OCI-LY1 (cell line): ENCODE results near the gene MRPL38.
"Not testable (repeated sequence)": the region's sequence is repeated elsewhere in the genome, so short reads cannot be mapped to it uniquely, and the experiment has no call there.

Experiments used
- H2AFZ ChIP-seq: fragments of 200-600 bp; sonication (generic), shearing (Covaris generic); 2 replicates; pipeline ENCODE4 v1.6.0; 2014; ENCODE audit warnings: antibody characterized with exemption, mild to moderate bottlenecking, low read length
- H3F3A ChIP-seq: fragments of 200-600 bp; sonication (generic), shearing (Covaris generic); 2 replicates; pipeline ENCODE4 v1.6.0; 2014; ENCODE audit warnings: mild to moderate bottlenecking, antibody characterized with exemption, low read length, moderate library complexity; ENCODE audit not compliant: insufficient read depth
- H3K27ac ChIP-seq: fragments of 200-600 bp; sonication (generic); 2 replicates; pipeline ENCODE4 v1.5.1; 2014; ENCODE audit warnings: low read length, mixed run types, mild to moderate bottlenecking, low read depth; ENCODE audit not compliant: poor library complexity, severe bottlenecking
- H3K27me3 ChIP-seq: fragments of 200-600 bp; sonication (generic); 2 replicates; pipeline ENCODE4 v1.6.0; 2014; ENCODE audit warnings: antibody characterized with exemption, mild to moderate bottlenecking, low read length, moderate library complexity; ENCODE audit not compliant: insufficient read depth
- H3K36me3 ChIP-seq: fragments of 200-600 bp; sonication (generic); 2 replicates; pipeline ENCODE4 v1.6.1; 2014; ENCODE audit warnings: mild to moderate bottlenecking, antibody characterized with exemption, low read length, moderate library complexity, mixed read lengths; ENCODE audit not compliant: insufficient read depth
- H3K4me1 ChIP-seq: fragments of 200-600 bp; sonication (generic); 2 replicates; pipeline ENCODE4 v1.5.1; 2014; ENCODE audit warnings: mild to moderate bottlenecking, low read length, moderate library complexity; ENCODE audit not compliant: insufficient read depth, severe bottlenecking
- H3K4me2 ChIP-seq: fragments of 200-600 bp; sonication (generic), shearing (Covaris generic); 2 replicates; pipeline ENCODE4 v1.6.1; 2014; ENCODE audit warnings: low read length
- H3K4me3 ChIP-seq: fragments of 200-600 bp; sonication (generic); 2 replicates; pipeline ENCODE4 v1.5.1; 2014; ENCODE audit warnings: low read length, low read depth, mild to moderate bottlenecking, mixed read lengths; ENCODE audit not compliant: poor library complexity, severe bottlenecking
- H3K79me2 ChIP-seq: fragments of 200-600 bp; shearing (Covaris generic); 2 replicates; pipeline ENCODE4 v1.6.1; 2016; ENCODE audit warnings: mixed run types, low read length, mixed read lengths; ENCODE audit not compliant: insufficient read depth
- H3K9ac ChIP-seq: fragments of 200-600 bp; sonication (generic), shearing (Covaris generic); 2 replicates; pipeline ENCODE4 v1.6.1; 2014; ENCODE audit warnings: mild to moderate bottlenecking, low read length, mixed read lengths
- H3K9me2 ChIP-seq: fragments of 200-600 bp; sonication (generic), shearing (Covaris generic); 2 replicates; pipeline ENCODE4 v1.6.1; 2014; ENCODE audit warnings: low read depth, mild to moderate bottlenecking, low read length, mixed read lengths
- H3K9me3 ChIP-seq: fragments of 200-600 bp; shearing (Covaris generic); 2 replicates; pipeline ENCODE4 v1.6.1; 2014; ENCODE audit warnings: low read length, mixed read lengths
- H4K20me1 ChIP-seq: fragments of 200-600 bp; sonication (generic), shearing (Covaris generic); 2 replicates; pipeline ENCODE4 v1.6.0; 2016; ENCODE audit warnings: mild to moderate bottlenecking, low read length; ENCODE audit not compliant: insufficient read depth
- EZH2 ChIP-seq: fragments of 200-600 bp; sonication (generic), shearing (Covaris generic); IDR thresholded peaks from 2 replicates; pipeline ENCODE4 v1.8.0; 2017; ENCODE audit warnings: borderline replicate concordance, mixed run types, mild to moderate bottlenecking, antibody characterized with exemption, low read length, moderate library complexity, mixed read lengths
- TF ChIP-seq, protein P1 (sequence below): fragments of 200-600 bp; sonication (generic), shearing (Covaris generic); IDR thresholded peaks from 2 replicates; pipeline ENCODE4 v1.5.1; 2017; ENCODE audit warnings: mild to moderate bottlenecking, antibody characterized with exemption, low read length, moderate library complexity, mixed read lengths

The MRPL38 gene

DNA sequence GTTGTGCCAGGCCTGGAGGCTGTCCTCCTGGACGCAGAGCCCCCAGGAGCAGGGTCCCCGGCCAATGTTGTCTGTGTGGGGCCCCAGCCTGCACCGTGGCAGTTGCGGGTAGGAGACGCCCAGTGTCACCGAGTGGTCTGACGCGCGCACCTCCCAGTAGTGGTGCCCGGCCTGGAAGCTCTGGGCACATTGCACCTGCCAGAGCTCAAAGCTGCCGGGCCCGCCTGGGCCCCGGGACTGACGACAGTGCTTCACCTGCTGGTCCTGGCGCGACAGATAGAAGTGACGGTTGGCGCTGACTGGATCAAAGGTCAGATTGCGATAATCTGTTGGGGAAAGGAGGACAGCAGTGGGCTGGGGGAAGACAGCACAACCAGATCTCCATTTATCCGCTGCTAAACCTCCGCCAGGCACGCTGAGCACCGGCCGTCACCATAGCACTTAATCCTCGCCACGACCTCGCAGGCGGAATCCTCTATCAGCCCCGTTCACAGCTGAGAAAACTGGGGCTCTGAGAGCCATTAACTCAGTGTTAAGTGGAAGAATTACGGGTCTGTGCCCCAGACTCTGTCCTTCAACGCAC, 13.6 kb downstream of the MRPL38 start:
- no peak overlapping the region for H3K9ac ChIP-seq
- no peaks in the 10 kb centered on the region for H3K79me2 ChIP-seq
- H4K20me1 ChIP-seq, result no peaks in the 10 kb centered on the region
- H3K4me3 ChIP-seq, result no peak overlapping the region
- no peak overlapping the region for H3K4me2 ChIP-seq
- no peak overlapping the region for H3K27ac ChIP-seq
- no peaks in the 10 kb centered on the region for H3K9me3 ChIP-seq
- no peaks in the 10 kb centered on the region for H3F3A ChIP-seq
- no peaks in the 10 kb centered on the region for H3K27me3 ChIP-seq
- TF ChIP-seq, protein P1, sequence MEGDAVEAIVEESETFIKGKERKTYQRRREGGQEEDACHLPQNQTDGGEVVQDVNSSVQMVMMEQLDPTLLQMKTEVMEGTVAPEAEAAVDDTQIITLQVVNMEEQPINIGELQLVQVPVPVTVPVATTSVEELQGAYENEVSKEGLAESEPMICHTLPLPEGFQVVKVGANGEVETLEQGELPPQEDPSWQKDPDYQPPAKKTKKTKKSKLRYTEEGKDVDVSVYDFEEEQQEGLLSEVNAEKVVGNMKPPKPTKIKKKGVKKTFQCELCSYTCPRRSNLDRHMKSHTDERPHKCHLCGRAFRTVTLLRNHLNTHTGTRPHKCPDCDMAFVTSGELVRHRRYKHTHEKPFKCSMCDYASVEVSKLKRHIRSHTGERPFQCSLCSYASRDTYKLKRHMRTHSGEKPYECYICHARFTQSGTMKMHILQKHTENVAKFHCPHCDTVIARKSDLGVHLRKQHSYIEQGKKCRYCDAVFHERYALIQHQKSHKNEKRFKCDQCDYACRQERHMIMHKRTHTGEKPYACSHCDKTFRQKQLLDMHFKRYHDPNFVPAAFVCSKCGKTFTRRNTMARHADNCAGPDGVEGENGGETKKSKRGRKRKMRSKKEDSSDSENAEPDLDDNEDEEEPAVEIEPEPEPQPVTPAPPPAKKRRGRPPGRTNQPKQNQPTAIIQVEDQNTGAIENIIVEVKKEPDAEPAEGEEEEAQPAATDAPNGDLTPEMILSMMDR, result no peak
- no peak for TF ChIP-seq EZH2
- peaks cover 19% of the 10 kb centered on the region for H3K36me3 ChIP-seq
- no peaks in the 10 kb centered on the region for H3K9me2 ChIP-seq
- H3K4me1 ChIP-seq, result peaks cover 14% of the 10 kb centered on the region
- H2AFZ ChIP-seq, result no peak overlapping the region

DNA sequence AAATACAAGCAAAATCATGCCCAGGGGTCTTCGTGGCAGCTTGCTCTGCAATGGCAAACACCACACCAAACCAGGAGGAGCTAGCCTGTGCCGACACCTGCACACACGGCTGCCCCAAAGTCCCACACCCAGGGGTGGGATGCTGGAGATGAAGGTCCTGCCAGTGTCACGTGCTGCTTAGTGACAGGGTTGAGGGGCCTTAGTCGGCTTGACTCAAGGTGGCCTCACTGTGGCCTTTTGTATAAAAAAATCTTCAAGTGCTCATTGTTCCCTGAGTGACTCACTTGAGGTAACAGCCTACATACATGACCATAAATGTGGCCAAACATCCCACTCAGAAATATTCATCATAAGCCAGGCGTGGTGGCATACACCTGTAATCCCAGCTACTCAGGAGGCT, 15.2 kb downstream of the MRPL38 start:
- Histone ChIP-seq H3K79me2 (no peaks in the 10 kb centered on the region), H3K27me3 (peaks cover 2% of the 10 kb centered on the region; the same call in 1 of the 2 replicates), H3K9ac (no peak overlapping the region), H3K4me3 (no peak overlapping the region), H2AFZ (no peak overlapping the region), H3K4me1 (no peaks in the 10 kb centered on the region), H3K27ac (no peak overlapping the region), H3K9me2 (no peaks in the 10 kb centered on the region), H4K20me1 (no peaks in the 10 kb centered on the region), H3K9me3 (no peaks in the 10 kb centered on the region), H3K36me3 (peaks cover 19% of the 10 kb centered on the region), H3K4me2 (no peak overlapping the region), H3F3A (no peaks in the 10 kb centered on the region)
- TF ChIP-seq, protein P1, result peak; percentile 41; the same call in 1 of the 2 replicates
- no peak for TF ChIP-seq EZH2

DNA sequence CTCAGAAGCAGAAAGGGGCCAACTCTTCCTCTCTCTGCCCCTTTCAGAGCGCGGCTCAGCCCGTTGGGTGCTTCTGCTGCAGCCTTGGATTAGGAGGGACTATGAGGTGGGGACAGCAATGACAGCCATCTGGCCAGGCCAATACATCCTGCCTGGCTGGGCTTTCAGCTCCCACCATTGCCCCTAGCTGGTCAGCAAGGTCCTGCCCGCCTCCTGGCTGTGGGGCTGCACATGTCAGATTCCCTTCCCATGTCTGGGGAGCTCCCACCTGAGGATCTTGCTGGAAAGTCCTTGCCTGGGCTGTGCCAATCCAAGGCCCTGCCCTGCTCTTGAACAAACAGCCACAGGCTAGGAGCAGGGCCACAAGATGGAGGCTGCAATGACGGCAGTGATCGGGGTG, 16.2 kb downstream of the MRPL38 start:
- no peaks in the 10 kb centered on the region for H4K20me1 ChIP-seq
- peaks cover 19% of the 10 kb centered on the region for H3K36me3 ChIP-seq
- H3K4me2 ChIP-seq, result no peak overlapping the region
- H3F3A ChIP-seq, result no peaks in the 10 kb centered on the region
- no peak overlapping the region for H3K4me3 ChIP-seq
- TF ChIP-seq, protein P1, result no peak
- TF ChIP-seq EZH2, result no peak
- H3K9ac ChIP-seq, result no peak overlapping the region
- H3K9me2 ChIP-seq, result no peaks in the 10 kb centered on the region
- H3K79me2 ChIP-seq, result no peaks in the 10 kb centered on the region
- no peaks in the 10 kb centered on the region for H3K4me1 ChIP-seq
- H3K9me3 ChIP-seq, result no peaks in the 10 kb centered on the region
- no peak overlapping the region for H2AFZ ChIP-seq
- H3K27ac ChIP-seq, result no peak overlapping the region
- H3K27me3 ChIP-seq, result peaks cover 6% of the 10 kb centered on the region; the same call in 1 of the 2 replicates

DNA sequence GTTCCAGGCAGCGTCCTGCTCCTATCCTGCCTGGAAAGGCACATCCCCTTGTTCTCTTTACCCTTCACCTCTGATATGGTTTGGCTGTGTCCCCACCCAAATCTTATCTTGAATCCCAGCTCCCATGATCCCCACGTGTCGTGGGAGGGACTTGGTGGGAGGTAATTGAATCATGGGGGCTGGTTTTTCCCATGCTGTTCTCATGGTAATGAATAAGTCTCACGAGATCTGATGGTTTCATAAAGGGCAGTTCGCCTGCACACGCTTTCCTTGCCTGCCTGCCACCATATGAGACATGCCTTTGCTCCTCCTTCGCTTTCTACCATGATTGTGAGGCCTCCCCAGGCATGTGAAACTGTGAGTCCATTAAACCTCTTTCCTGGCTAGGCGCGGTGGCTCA, 18.8 kb downstream of the MRPL38 start:
- not testable (repeated sequence) for H4K20me1 ChIP-seq, H3K79me2 ChIP-seq, H3K4me1 ChIP-seq, H3K4me3 ChIP-seq, H3K36me3 ChIP-seq, H3K27me3 ChIP-seq, H3F3A ChIP-seq, H3K27ac ChIP-seq, H3K9ac ChIP-seq, H3K9me2 ChIP-seq, H2AFZ ChIP-seq, H3K9me3 ChIP-seq, H3K4me2 ChIP-seq
